K562 (cell line): ENCODE data around the gene SLC5A5. TPM values are rescaled to one million over a fixed set of nuclear protein-coding genes. Genes with fewer than 3 reads are reported as not detected.

ENCODE experiments used
- ATAC-seq: fragments of 200-7000 bp; cut with Tn5 transposase; 3 replicates; pipeline ENCODE4 v1.9.1; 2020; ENCODE audit warnings: moderate library complexity
- BruUV-seq: library from RNA; stranded (reverse); fragments of 400-500 nt; replicated peaks from 2 replicates; lab custom pipeline; 2021; lab: Mats Ljungman, UMichigan
- CTCF ChIA-PET: fragments of 300-600 bp; formaldehyde crosslinking; extraction: SDS; loops from one replicate; lab custom pipeline; 2021; ENCODE audit warnings: low intra/inter-chr PET ratio; lab: Yijun Ruan, JAX
- POLR2A ChIA-PET: fragments of 300-600, 350-650 bp; sonication (Branson Sonifier 250); formaldehyde crosslinking; extraction: SDS; loops from one replicate; lab custom pipeline; 2021; ENCODE audit warnings: antibody characterized with exemption, inconsistent platforms; lab: Yijun Ruan, JAX
- DNase-seq, 4 experiments: peaks; one replicate each; pipeline versions ENCODE4 v3.0.0 to v3.0.0-alpha.2; 2011 to 2018; ENCODE audit warnings: low spot score in 3 of 4, mixed read lengths in 3 of 4; ENCODE audit errors: extremely low read depth in 1 of 4
- FAIRE-seq: peaks from 2 replicates; lab custom pipeline; 2011; peaks lifted over from hg19 to GRCh38; lab: Jason Lieb, UNC
- H2AFZ ChIP-seq: 2 replicates; pipeline ENCODE4 v1.6.0; 2011; ENCODE audit warnings: low read depth, low read length, control low read depth, inconsistent platforms
- H3K27ac ChIP-seq: fragments of 200-600 bp; 3 replicates; pipeline ENCODE4 v1.8.0; 2011; ENCODE audit warnings: low read depth, mild to moderate bottlenecking, control low read depth, inconsistent platforms, low read length, moderate library complexity, mixed read lengths; ENCODE audit errors: extremely low read depth
- H3K27me3 ChIP-seq, 2 experiments: fragments of 300-600 bp in 1 of 2; 2 replicates in 1 of 2; 3 replicates in 1 of 2; pipeline versions ENCODE4 v1.6.0 to v1.8.0; 2011; ENCODE audit warnings: inconsistent platforms in 2 of 2, low read length in 2 of 2, mild to moderate bottlenecking in 1 of 2, mixed read lengths in 1 of 2, moderate library complexity in 1 of 2; ENCODE audit not compliant: control insufficient read depth in 2 of 2, insufficient read depth in 2 of 2
- H3K36me3 ChIP-seq: fragments of 300-600 bp; 3 replicates; pipeline ENCODE4 v1.8.0; 2011; ENCODE audit warnings: mild to moderate bottlenecking, low read length, inconsistent platforms; ENCODE audit not compliant: control insufficient read depth, insufficient read depth
- H3K4me1 ChIP-seq, 2 experiments: fragments of 200-600 bp in 1 of 2; replicated peaks in 1 of 2; 2 replicates in 1 of 2; 3 replicates in 1 of 2; pipeline versions ENCODE4 v1.5.1 to v1.8.0; 2011; ENCODE audit warnings: inconsistent platforms in 2 of 2, low read length in 2 of 2, mild to moderate bottlenecking in 1 of 2, mixed read lengths in 1 of 2, moderate library complexity in 1 of 2; ENCODE audit not compliant: control insufficient read depth in 2 of 2, insufficient read depth in 2 of 2
- H3K4me2 ChIP-seq: 2 replicates; pipeline ENCODE4 v1.6.1; 2011; ENCODE audit warnings: low read length, control low read depth, inconsistent platforms, mixed read lengths; ENCODE audit not compliant: insufficient read depth
- H3K4me3 ChIP-seq: fragments of 200-600 bp; sonication (generic), shearing (Covaris generic); 2 replicates; pipeline ENCODE4 v1.5.1; 2016; ENCODE audit warnings: control low read depth, inconsistent platforms
- H3K79me2 ChIP-seq: fragments of 200-600 bp; 3 replicates; pipeline ENCODE4 v1.8.0; 2011; ENCODE audit warnings: low read length, inconsistent platforms; ENCODE audit not compliant: control insufficient read depth, insufficient read depth
- H3K9ac ChIP-seq, 2 experiments: 2 replicates each; pipeline versions ENCODE4 v1.6.0 to v1.6.1; 2011; ENCODE audit warnings: low read depth in 2 of 2, low read length in 2 of 2, control low read depth in 1 of 2, inconsistent platforms in 1 of 2, mild to moderate bottlenecking in 1 of 2, mixed read lengths in 1 of 2; ENCODE audit not compliant: insufficient read depth in 1 of 2
- H3K9me1 ChIP-seq: one replicate; pipeline ENCODE4 v1.6.0; 2011; ENCODE audit warnings: inconsistent platforms, mild to moderate bottlenecking, low read length, moderate library complexity; ENCODE audit not compliant: control insufficient read depth, insufficient read depth
- H3K9me3 ChIP-seq: replicated peaks from 2 replicates; pipeline ENCODE4 v1.5.1; 2011; ENCODE audit warnings: low read depth, low read length, inconsistent platforms; ENCODE audit not compliant: control insufficient read depth, insufficient read depth
- H4K20me1 ChIP-seq: replicated peaks from 2 replicates; pipeline ENCODE4 v1.6.1; 2011; ENCODE audit warnings: low read length, inconsistent platforms, mixed read lengths; ENCODE audit not compliant: control insufficient read depth, insufficient read depth
- FOXA3 ChIP-seq, 2 experiments: fragments of 450-650 bp in 1 of 2; sonication (generic) in 1 of 2; formaldehyde crosslinking; IDR thresholded peaks in 1 of 2; conservative IDR thresholded peaks in 1 of 2; 2 replicates each; pipeline versions ENCODE4 v1.4.0 to v1.8.0; 2020 to 2022; ENCODE audit warnings: mild to moderate bottlenecking in 2 of 2, missing genetic modification reagents in 1 of 2
- HDGF ChIP-seq: fragments of 450-650 bp; IDR thresholded peaks from 2 replicates; pipeline ENCODE4 v1.6.1; 2016
- WGBS: fragments of 100-300 bp; shearing (Covaris generic); methylation state at CpG from one replicate; pipeline ENCODE4 v1.1.6; 2016; ENCODE audit warnings: low coverage, mixed read lengths; ENCODE audit not compliant: insufficient coverage; ENCODE audit errors: missing lambda C conversion rate; 5-methylcytosine and 5-hydroxymethylcytosine counted together
- in situ Hi-C: fragments of 300-500 bp; cut with MboI; formaldehyde crosslinking; loops from 4 replicates; pipeline ENCODE4 v1.15.0; 2018; ENCODE audit warnings: inconsistent platforms, mixed read lengths
- intact Hi-C: fragments of 100-400 bp; cut with micrococcal nuclease; formaldehyde crosslinking; loops from 2 replicates; pipeline ENCODE4 v1.14.2; 2022
- polyA plus RNA-seq, 8 experiments: library from polyadenylated mRNA; depleted of rRNA in 4 of 8; stranded (reverse) in 5 of 8; unstranded in 3 of 8; fragments of >200 nt; fragmentation: Nextera tagmentation in 2 of 8; fragmentation: Illumina TruSeq in 1 of 8; extraction: Ambion mirVana in 2 of 8; extraction: Trizol in 1 of 8; gene quantifications; 2 replicates each; pipeline versions ENCODE4 v1.2.1 to v1.2.3, GENCODE V29; 2011 to 2014; ENCODE audit warnings: inconsistent platforms in 1 of 8, missing spikeins in 1 of 8
- total RNA-seq, 7 experiments: library from RNA; depleted of rRNA in 6 of 7; stranded (reverse); fragments of >200 nt in 6 of 7; fragmentation: Illumina TruSeq in 2 of 7; extraction: Trizol in 2 of 7; gene quantifications; 2 replicates each; pipeline versions ENCODE4 v1.2.1 to v1.2.3, GENCODE V29; 2011 to 2021; ENCODE audit warnings: low replicate concordance in 1 of 7
- TF ChIP-seq, protein P1 (sequence below): sonication (generic); formaldehyde crosslinking; IDR thresholded peaks from 2 replicates; pipeline ENCODE4 v1.8.0; 2022; ENCODE audit warnings: mild to moderate bottlenecking, missing genetic modification reagents
- TF ChIP-seq, protein P2 (sequence below), 2 experiments: IDR thresholded peaks; 2 replicates each; pipeline ENCODE4 v1.6.1; 2011; ENCODE audit warnings: borderline replicate concordance in 1 of 2, control low read depth in 1 of 2, low read depth in 1 of 2, low read length in 1 of 2, mild to moderate bottlenecking in 1 of 2, mixed read lengths in 1 of 2, moderate library complexity in 1 of 2; ENCODE audit not compliant: insufficient read depth in 1 of 2, insufficient read length in 1 of 2, poor library complexity in 1 of 2, severe bottlenecking in 1 of 2; ENCODE audit errors: extremely low read depth in 1 of 2

SLC5A5 gene
- total and polyA plus RNA-seq, 9 of the 15 experiments (the other 6 are each of a cell fraction or from before 2014, with no cell fraction given) = 0.10 to 0.73 (median 0.23) TPM

DNA sequence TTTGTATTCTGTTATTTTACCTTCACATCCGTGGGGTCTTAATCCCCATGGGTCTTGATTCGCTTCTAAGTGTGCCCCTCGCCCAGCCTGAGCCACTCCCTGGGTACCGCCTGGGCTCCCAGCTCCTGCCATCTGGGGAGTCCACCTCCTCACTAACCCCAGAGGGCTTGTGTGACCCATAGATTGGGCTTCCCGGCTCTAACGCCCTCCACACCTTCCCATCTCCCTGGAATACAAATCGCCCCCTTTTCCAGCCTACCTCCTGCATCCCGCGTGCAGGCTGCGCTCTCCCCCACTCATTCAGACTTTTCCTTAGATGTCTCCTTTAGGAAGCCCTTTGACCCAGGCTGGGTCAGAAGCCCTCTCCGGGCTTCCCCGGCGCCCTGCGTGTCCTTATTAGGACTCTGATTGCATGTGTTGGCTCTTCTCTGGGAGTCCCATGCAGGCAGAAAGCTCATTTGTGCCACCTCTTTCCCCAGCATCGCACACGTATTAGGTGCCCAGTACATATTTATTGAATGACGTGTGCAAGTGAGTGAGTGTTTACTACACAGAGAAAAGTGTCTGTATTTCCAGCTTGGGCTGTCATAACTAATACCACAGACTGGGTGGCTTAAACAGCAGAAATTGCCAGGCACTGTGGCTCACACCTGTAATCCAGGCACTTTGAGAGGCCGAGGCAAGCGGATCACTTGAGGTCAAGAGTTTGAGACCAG is 61.8 kb downstream of the SLC5A5 start:
- Histone ChIP-seq H3K27me3 (no peaks in the 10 kb centered on the region), H3K36me3 (peaks cover 19% of the 10 kb centered on the region; the same call in 1 of the 3 replicates), H3K4me3 (peak overlapping the region; percentile 89), H3K27ac (peak overlapping the region; percentile 95), H3K79me2 (peaks cover 24% of the 10 kb centered on the region), H4K20me1 (no peaks in the 10 kb centered on the region), H3K4me2 (peak overlapping the region; percentile 89), H3K4me1 (peaks cover 12 to 18% of the 10 kb centered on the region in 2 experiments; a peak in 4 of 5 replicates), H3K9me3 (no peaks in the 10 kb centered on the region), H2AFZ (peak overlapping the region; percentile 97), H3K9ac (peak overlapping the region; percentile 93 to 99), H3K9me1 (no peaks in the 10 kb centered on the region)
- no peak for ATAC-seq
- ChIA-PET POLR2A (interaction anchor here (0.6 to 3.9 kb wide), 16 partner anchors 9 to 358 kb away, joined by 3 to 51 read pairs (median 4); partner anchors contain the start of genes JUND, RPL18A and SLC5A5), CTCF (interaction anchor here (1.0 to 2.8 kb wide), 2 partner anchors 63 to 74 kb away, joined by 7 to 31 read pairs; partner anchors contain the start of gene RPL18A)
- in situ Hi-C loops = no loop called here
- TF ChIP-seq FOXA3 (CRISPR knock-in tag; conservative IDR thresholded peaks at IDR 0.05 in 1 of 2, IDR thresholded peaks at IDR 0.05 in 1 of 2) (0 out of 4 replicates have a peak, but pooled peaks of 1 of the 2 experiments have one; percentile 19), HDGF (no peak)
- TF ChIP-seq, protein P1, sequence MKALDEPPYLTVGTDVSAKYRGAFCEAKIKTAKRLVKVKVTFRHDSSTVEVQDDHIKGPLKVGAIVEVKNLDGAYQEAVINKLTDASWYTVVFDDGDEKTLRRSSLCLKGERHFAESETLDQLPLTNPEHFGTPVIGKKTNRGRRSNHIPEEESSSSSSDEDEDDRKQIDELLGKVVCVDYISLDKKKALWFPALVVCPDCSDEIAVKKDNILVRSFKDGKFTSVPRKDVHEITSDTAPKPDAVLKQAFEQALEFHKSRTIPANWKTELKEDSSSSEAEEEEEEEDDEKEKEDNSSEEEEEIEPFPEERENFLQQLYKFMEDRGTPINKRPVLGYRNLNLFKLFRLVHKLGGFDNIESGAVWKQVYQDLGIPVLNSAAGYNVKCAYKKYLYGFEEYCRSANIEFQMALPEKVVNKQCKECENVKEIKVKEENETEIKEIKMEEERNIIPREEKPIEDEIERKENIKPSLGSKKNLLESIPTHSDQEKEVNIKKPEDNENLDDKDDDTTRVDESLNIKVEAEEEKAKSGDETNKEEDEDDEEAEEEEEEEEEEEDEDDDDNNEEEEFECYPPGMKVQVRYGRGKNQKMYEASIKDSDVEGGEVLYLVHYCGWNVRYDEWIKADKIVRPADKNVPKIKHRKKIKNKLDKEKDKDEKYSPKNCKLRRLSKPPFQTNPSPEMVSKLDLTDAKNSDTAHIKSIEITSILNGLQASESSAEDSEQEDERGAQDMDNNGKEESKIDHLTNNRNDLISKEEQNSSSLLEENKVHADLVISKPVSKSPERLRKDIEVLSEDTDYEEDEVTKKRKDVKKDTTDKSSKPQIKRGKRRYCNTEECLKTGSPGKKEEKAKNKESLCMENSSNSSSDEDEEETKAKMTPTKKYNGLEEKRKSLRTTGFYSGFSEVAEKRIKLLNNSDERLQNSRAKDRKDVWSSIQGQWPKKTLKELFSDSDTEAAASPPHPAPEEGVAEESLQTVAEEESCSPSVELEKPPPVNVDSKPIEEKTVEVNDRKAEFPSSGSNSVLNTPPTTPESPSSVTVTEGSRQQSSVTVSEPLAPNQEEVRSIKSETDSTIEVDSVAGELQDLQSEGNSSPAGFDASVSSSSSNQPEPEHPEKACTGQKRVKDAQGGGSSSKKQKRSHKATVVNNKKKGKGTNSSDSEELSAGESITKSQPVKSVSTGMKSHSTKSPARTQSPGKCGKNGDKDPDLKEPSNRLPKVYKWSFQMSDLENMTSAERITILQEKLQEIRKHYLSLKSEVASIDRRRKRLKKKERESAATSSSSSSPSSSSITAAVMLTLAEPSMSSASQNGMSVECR (CRISPR knock-in tag) = peak; percentile 53
- TF ChIP-seq, protein P2, sequence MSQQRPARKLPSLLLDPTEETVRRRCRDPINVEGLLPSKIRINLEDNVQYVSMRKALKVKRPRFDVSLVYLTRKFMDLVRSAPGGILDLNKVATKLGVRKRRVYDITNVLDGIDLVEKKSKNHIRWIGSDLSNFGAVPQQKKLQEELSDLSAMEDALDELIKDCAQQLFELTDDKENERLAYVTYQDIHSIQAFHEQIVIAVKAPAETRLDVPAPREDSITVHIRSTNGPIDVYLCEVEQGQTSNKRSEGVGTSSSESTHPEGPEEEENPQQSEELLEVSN (IDR thresholded peaks at IDR 0.05; ENCODE audit: borderline replicate concordance in 1 of 2, extremely low read depth in 1 of 2, insufficient read depth in 1 of 2, insufficient read length in 1 of 2, low read depth in 1 of 2, low read length in 1 of 2, poor library complexity in 1 of 2, severe bottlenecking in 1 of 2) = peak in 1 of 2 experiments; percentile 3
- intact Hi-C loops = no loop called here
- no peak for FAIRE-seq
- no TSS peak for BruUV-seq
- DNase-seq = peak in 2 of 4 experiments; percentile 15 to 37
- WGBS = 8% methylated on average over 18 of the region's 19 CpGs
